ENCODE results near the gene AHNAK2. TPM values are rescaled to one million over a fixed set of nuclear protein-coding genes. Genes with fewer than 3 reads are reported as not detected.

The AHNAK2 gene
- total and polyA plus RNA-seq, 9 donors: 0.94 to 24.6 (median 3.9) TPM

DNA sequence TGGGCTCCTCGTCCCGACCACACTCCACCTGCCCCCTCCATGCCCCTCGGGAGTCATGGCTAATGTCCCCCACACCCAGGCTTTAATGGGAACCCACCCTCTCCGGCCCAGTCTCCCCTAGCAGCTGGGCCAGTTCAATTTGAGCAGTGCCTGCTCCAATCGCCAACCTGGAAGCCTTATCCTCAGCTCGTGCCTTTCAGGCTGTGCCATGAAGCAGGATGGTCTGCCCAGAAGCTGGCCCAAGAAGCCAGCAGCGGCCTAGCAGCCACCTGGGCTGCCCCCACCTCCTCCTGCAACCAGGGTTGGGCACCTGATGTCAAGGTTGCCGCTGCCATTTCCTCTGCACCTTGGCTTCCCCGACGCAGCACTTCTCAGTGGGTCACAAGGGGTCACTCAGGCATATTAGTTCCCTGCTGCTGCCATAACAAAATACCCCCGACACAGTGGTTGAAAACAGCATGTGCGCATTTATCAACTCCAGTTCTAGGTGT is 5.1 kb upstream of the AHNAK2 start:
- TF ChIP-seq EP300 (IDR thresholded peaks at IDR 0.05): no peak
- TF ChIP-seq, protein P1, sequence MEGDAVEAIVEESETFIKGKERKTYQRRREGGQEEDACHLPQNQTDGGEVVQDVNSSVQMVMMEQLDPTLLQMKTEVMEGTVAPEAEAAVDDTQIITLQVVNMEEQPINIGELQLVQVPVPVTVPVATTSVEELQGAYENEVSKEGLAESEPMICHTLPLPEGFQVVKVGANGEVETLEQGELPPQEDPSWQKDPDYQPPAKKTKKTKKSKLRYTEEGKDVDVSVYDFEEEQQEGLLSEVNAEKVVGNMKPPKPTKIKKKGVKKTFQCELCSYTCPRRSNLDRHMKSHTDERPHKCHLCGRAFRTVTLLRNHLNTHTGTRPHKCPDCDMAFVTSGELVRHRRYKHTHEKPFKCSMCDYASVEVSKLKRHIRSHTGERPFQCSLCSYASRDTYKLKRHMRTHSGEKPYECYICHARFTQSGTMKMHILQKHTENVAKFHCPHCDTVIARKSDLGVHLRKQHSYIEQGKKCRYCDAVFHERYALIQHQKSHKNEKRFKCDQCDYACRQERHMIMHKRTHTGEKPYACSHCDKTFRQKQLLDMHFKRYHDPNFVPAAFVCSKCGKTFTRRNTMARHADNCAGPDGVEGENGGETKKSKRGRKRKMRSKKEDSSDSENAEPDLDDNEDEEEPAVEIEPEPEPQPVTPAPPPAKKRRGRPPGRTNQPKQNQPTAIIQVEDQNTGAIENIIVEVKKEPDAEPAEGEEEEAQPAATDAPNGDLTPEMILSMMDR (IDR thresholded peaks at IDR 0.05): no peak
- TF ChIP-seq POLR2A (IDR thresholded peaks at IDR 0.05): no peak
- Histone ChIP-seq H3K4me1 (ENCODE audit: insufficient read depth) (peaks cover 4% of the 10 kb centered on the region), H3K36me3 (no peaks in the 10 kb centered on the region), H3K27me3 (no peaks in the 10 kb centered on the region), H3K27ac (no peak overlapping the region), H3K4me3 (no peak overlapping the region), H3K9me3 (no peaks in the 10 kb centered on the region)
- peak in 2 of 5 donors; percentile 18 to 21 for DNase-seq
- 75 to 79% (median 78%) methylated on average over 12 of the region's 12 CpGs for WGBS, 3 donors
- intact Hi-C loops (cut with DNase I): loop anchor here in 2 of 4 donors (5.0 kb wide), 2 partner anchors 34 to 59 kb away; no protein-coding TSS in a partner anchor

DNA sequence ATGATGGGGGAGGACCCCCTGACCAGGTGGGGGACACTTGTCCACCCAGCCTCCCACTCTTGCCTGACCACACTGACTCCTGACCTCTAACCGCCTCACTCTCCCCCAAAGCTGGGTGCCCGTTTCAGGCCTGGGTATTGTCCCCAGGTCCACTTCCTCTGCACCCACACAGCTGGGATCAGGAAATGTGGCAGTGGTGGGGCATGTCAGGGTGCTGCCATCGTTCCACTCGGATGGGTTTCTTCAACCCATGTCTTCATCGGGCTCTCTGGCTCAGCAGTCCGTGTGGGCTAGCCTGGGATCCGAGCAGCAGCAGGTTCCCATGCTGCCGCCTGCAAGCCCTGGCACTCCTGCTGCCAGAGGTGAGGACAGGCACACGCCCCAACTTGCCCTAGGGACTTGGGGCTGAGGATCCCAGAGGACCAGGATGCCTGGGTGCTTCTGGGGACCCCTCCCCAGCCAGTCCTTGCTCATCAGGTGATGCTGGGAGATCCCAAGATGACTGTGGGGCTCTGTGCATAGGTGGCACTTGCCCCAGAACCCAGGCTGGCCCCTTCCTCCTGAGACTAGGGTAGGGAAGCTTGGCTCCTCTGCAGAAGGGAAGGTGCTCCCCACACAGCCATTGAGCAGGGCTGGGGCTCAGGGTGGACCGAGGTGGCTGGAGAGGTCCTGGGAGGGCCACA is 4.5 kb upstream of the AHNAK2 start:
- H3K36me3 ChIP-seq: no peaks in the 10 kb centered on the region
- WGBS, 3 donors: 79 to 82% (median 80%) methylated on average over 10 of the region's 10 CpGs
- no peaks in the 10 kb centered on the region for H3K9me3 ChIP-seq
- DNase-seq: peak in 3 of 5 donors; percentile 12 to 31 (median 26)
- TF ChIP-seq POLR2A (IDR thresholded peaks at IDR 0.05) (no peak), EP300 (IDR thresholded peaks at IDR 0.05) (no peak)
- TF ChIP-seq, protein P1 (IDR thresholded peaks at IDR 0.05): no peak
- intact Hi-C loops (cut with DNase I): loop anchor here in 2 of 4 donors (5.0 kb wide), 2 partner anchors 35 to 60 kb away; no protein-coding TSS in a partner anchor
- no peak overlapping the region for H3K27ac ChIP-seq
- peaks cover 4% of the 10 kb centered on the region for H3K4me1 ChIP-seq (ENCODE audit: insufficient read depth)
- no peaks in the 10 kb centered on the region for H3K27me3 ChIP-seq
- H3K4me3 ChIP-seq: no peak overlapping the region

DNA sequence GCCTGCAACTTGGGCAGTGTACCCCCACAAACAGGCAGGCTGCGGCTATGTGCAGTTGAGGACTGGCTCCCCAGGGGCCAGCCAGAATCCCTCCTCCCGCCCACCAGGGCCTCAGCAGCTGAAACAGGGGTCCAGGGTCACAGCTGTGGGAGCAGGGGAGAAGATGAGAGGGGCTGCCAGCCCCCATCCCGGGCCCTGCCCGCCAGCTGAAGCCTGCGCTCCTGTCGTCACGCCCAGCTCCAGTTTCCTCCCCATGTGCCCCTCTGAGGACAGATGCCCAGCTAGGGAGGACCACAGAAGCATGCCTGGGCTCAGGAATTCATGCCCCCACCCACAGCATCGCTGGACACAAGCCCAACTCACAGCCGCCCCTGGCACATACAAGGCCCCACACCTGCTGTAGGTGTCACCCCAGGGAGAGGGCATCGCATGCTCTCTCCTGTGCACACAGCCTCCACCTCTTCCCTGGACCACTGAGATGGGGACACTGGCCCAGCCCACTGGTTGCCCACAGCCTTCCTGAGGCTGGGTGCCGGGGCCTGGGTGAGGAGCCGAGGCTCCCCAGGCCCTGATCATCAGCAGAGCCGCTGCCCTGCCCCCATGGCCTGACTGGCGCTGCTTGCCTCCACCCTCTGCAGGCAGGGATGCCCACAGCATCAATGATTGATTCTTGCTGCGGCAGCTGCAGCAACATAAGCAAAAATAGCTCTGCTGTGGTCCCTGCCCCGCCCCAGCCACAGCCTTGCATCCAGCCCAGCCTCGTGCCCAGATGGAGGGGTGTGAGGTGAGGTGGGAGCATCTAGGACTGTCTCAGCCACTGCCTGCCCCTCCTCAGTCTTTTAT is 3.7 kb upstream of the AHNAK2 start:
- no peak for TF ChIP-seq POLR2A (IDR thresholded peaks at IDR 0.05)
- TF ChIP-seq, protein P1 (IDR thresholded peaks at IDR 0.05): no peak
- no peak for TF ChIP-seq EP300 (IDR thresholded peaks at IDR 0.05)
- Histone ChIP-seq H3K27ac (no peak overlapping the region), H3K27me3 (no peaks in the 10 kb centered on the region), H3K9me3 (no peaks in the 10 kb centered on the region), H3K4me1 (ENCODE audit: insufficient read depth) (peaks cover 4% of the 10 kb centered on the region), H3K36me3 (no peaks in the 10 kb centered on the region), H3K4me3 (no peak overlapping the region)
- 70 to 75% (median 74%) methylated on average over 16 to 17 of the region's 17 CpGs for WGBS, 3 donors
- DNase-seq: peak in 3 of 5 donors; percentile 16 to 34 (median 20)
- intact Hi-C loops (cut with DNase I): loop anchor here in 2 of 4 donors (5.0 kb wide), 2 partner anchors 35 to 60 kb away; no protein-coding TSS in a partner anchor

Data from ovary (tissue), 9 donors.